ENCODE measurements around the gene TP63.

TP63 gene

DNA sequence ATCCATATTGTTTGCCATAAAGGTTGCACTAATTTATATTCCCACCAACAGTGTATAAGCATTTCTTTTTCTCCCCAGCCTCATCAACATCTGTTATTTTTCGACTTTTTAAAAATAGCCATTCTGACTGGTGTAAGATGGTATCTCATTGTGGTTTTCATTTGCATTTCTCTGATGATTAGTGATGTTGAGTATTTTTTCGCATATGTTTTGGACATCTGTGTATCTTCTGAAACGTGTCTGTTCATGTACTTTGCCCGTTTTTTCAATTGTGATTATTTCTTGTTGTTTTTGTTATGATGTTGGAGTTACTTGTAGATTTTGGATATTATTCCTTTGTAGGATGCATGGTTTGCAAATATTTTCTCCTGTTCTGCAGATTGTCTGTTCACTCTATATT lies 46.5 kb downstream of the TP63 start:
- TF ChIP-seq, protein P1, sequence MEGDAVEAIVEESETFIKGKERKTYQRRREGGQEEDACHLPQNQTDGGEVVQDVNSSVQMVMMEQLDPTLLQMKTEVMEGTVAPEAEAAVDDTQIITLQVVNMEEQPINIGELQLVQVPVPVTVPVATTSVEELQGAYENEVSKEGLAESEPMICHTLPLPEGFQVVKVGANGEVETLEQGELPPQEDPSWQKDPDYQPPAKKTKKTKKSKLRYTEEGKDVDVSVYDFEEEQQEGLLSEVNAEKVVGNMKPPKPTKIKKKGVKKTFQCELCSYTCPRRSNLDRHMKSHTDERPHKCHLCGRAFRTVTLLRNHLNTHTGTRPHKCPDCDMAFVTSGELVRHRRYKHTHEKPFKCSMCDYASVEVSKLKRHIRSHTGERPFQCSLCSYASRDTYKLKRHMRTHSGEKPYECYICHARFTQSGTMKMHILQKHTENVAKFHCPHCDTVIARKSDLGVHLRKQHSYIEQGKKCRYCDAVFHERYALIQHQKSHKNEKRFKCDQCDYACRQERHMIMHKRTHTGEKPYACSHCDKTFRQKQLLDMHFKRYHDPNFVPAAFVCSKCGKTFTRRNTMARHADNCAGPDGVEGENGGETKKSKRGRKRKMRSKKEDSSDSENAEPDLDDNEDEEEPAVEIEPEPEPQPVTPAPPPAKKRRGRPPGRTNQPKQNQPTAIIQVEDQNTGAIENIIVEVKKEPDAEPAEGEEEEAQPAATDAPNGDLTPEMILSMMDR (IDR thresholded peaks at IDR 0.05; ENCODE audit: low read depth, low read length, missing control alignments): no peak
- no peak for DNase-seq (ENCODE audit: low read depth)
- no peak overlapping the region for H3K4me3 ChIP-seq (ENCODE audit: low read depth, low read length)

DNA sequence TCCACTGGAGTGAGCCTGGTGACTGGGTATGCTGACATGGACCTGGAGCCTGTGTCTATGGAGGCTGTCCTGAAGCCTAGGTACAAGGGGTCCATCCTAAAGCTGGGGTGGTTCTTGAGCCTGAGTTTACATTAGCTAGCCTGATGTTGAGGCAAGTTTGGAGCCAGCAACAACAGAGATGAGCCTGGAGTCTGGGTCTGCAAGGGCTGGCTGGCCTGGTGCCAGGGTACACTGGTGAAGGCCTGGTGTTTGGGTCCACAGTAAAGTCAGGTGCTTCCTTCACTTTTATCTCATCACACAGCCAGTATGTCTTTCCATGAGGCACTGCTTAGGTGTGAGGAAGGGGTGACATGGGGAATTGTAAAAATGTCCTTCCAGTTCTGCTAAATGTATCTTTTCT lies 49.5 kb downstream of the TP63 start:
- DNase-seq (ENCODE audit: low read depth): no peak
- H3K4me3 ChIP-seq (ENCODE audit: low read depth, low read length): no peak overlapping the region
- TF ChIP-seq, protein P1 (IDR thresholded peaks at IDR 0.05; ENCODE audit: low read depth, low read length, missing control alignments): no peak

DNA sequence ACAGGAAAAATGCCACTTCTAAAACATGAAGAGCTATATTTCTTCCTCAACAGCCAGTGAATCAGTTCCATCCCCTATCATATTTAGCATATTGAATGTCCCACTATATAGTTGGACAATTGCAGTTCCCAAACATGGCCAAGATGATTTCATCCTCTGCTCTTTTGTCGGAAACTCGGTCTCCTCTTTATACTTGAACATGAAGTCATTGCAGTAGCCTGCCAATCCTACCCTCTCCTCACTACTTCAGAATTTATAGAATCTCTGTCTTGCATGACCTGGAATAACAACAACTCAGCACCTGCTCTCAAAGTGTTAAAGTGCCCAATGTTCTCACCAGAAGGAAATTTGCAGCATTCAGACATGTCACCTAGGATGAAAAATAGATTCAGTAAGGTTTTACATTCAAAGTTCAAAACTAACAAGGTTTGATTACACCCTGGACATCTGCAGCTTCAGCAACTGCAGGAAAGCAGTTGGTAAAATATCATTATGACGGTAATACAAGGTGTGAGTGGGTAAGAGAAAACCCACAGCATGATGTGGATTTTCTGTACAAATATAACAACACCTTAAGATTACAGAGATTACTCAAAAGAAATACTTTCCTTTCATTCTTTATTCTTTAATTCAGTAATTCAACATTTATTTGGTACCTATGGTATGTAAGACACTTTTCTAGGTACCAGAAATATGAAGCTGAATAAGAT lies 52.5 kb downstream of the TP63 start:
- DNase-seq (ENCODE audit: low read depth): no peak
- H3K4me3 ChIP-seq (ENCODE audit: low read depth, low read length): no peak overlapping the region
- TF ChIP-seq, protein P1 (IDR thresholded peaks at IDR 0.05; ENCODE audit: low read depth, low read length, missing control alignments): no peak

DNA sequence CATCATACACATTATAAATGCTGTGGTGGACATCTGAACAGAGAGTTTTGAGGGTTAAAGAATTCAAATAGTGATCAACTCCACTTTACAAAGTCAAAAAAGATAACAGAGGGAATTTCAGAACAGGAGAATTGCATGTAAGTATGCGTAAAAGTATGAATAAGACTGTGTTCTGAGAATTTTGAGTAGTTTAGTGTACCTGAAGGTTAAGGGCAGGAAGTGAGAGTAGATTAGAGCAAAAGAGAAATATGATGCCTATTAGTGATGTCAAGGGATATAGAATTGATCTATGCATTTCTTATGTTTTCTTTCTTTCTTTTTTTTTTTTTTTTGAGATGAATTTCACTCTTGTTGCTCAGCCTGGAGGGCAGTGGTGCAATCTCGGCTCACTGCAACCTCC lies 53.1 kb downstream of the TP63 start:
- no peak overlapping the region for H3K4me3 ChIP-seq (ENCODE audit: low read depth, low read length)
- TF ChIP-seq, protein P1 (IDR thresholded peaks at IDR 0.05; ENCODE audit: low read depth, low read length, missing control alignments): no peak
- no peak for DNase-seq (ENCODE audit: low read depth)

DNA sequence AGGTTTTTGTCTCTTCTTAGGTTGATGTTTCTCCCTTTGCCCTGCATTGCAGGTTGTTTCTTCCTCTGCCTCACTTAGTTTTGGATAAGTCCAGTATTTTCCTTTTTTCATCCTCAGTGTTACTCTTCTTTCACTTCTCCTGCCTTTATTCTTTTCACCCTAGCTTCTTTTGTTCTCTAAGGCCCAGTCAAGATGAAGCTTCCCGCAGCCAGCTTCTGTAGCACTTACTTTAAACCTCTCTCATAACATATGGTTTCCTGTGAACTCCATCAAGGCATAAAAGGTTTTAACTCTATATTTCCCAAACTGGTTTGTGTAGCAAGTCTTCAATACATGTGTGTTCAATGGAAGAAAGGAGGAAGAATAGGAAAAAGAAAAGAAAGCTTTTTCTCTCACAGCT lies 54.1 kb downstream of the TP63 start:
- no peak overlapping the region for H3K4me3 ChIP-seq (ENCODE audit: low read depth, low read length)
- DNase-seq (ENCODE audit: low read depth): no peak
- TF ChIP-seq, protein P1 (IDR thresholded peaks at IDR 0.05; ENCODE audit: low read depth, low read length, missing control alignments): no peak

DNA sequence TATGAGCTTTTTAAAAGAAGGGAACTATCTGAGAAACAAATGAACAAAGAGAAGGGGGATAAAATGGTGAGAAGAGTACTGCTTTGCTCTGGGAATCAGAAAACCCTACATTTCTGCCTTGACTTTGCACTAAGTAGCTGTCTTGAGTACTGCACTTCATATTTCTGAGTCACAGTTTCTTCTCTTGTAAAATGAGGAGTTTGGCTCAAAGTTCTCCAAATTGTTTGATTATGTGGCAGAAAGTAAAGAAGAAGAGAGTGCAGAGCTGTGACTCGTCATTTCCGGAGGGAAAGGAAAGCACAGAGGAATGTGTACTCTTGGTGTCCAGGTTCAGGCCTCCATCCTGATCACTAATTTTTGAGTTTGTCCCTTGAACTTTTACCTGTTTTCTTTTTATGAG lies 54.7 kb downstream of the TP63 start:
- DNase-seq (ENCODE audit: low read depth): no peak
- TF ChIP-seq, protein P1 (IDR thresholded peaks at IDR 0.05; ENCODE audit: low read depth, low read length, missing control alignments): no peak
- H3K4me3 ChIP-seq (ENCODE audit: low read depth, low read length): no peak overlapping the region

DNA sequence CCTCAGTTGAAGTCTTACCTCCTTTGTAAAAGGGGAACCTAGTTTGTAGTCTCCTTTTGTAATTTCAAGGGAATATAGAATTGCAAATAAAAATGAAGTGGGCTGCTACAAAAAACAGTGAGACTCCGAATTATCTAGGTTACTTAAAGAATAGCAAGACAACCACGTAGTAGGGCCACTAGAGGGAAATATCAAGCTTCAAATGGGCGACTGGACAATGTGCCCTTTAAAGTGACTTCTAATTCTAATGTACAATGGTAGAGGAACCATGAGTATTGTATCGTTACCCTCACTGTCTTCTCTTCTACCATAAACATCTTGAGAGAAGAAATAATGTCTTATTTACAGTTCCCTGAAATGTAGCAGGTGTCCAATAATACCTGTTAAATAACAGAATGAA lies 56.3 kb downstream of the TP63 start:
- no peak for DNase-seq (ENCODE audit: low read depth)
- no peak overlapping the region for H3K4me3 ChIP-seq (ENCODE audit: low read depth, low read length)
- TF ChIP-seq, protein P1 (IDR thresholded peaks at IDR 0.05; ENCODE audit: low read depth, low read length, missing control alignments): no peak

All from GM12864 (cell line).